IMR-90 (cell line): Measurements from ENCODE around the gene OR52E6. TPM values are rescaled to one million over a fixed set of nuclear protein-coding genes. Genes with fewer than 3 reads are reported as not detected.

Source experiments
- ATAC-seq: fragments of 200-7000 bp; cut with Tn5 transposase; 2 replicates; pipeline ENCODE4 v1.9.1; 2020; ENCODE audit warnings: low read depth, mild to moderate bottlenecking, moderate library complexity
- BruUV-seq: library from RNA; stranded (reverse); fragments of 400-500 nt; replicated peaks from 2 replicates; lab custom pipeline; 2021; lab: Mats Ljungman, UMichigan
- CTCF ChIA-PET: fragments of 300-600 bp; formaldehyde crosslinking; extraction: SDS; loops from one replicate; lab custom pipeline; 2021; ENCODE audit warnings: antibody characterized with exemption; lab: Yijun Ruan, JAX
- POLR2A ChIA-PET: fragments of 300-600 bp; sonication (Branson Sonifier 250); formaldehyde crosslinking; loops from one replicate; lab custom pipeline; 2022; ENCODE audit warnings: antibody characterized with exemption; ENCODE audit not compliant: unreplicated experiment; lab: Charles Lee
- DNase-seq: peaks from one replicate; pipeline ENCODE4 v3.0.0; 2013
- H2AFZ ChIP-seq: replicated peaks from 2 replicates; pipeline ENCODE3; 2013; ENCODE audit warnings: low read length, mild to moderate bottlenecking; ENCODE audit not compliant: poor library complexity
- H2AK5ac ChIP-seq: 2 replicates; pipeline ENCODE4 v1.6.1; 2013; ENCODE audit warnings: low read depth, low read length, inconsistent platforms
- H2AK9ac ChIP-seq: replicated peaks from 2 replicates; pipeline ENCODE3; 2013; ENCODE audit warnings: mild to moderate bottlenecking, low read depth, low read length, moderate library complexity; ENCODE audit not compliant: poor library complexity
- H2BK120ac ChIP-seq: 2 replicates; pipeline ENCODE4 v1.6.1; 2013; ENCODE audit warnings: low read depth, low read length, inconsistent platforms
- H2BK15ac ChIP-seq: 3 replicates; pipeline ENCODE4 v1.6.1; 2013; ENCODE audit warnings: low read depth, low read length, inconsistent platforms
- H2BK20ac ChIP-seq: 2 replicates; pipeline ENCODE4 v1.6.1; 2013; ENCODE audit warnings: low read depth, mild to moderate bottlenecking, inconsistent platforms, low read length, moderate library complexity
- H2BK5ac ChIP-seq: 2 replicates; pipeline ENCODE4 v1.6.1; 2013; ENCODE audit warnings: mild to moderate bottlenecking, low read depth, low read length, inconsistent platforms; ENCODE audit not compliant: poor library complexity, severe bottlenecking
- H3K14ac ChIP-seq: replicated peaks from 2 replicates; pipeline ENCODE4 v1.6.1; 2013; ENCODE audit warnings: low read depth, low read length, inconsistent platforms
- H3K18ac ChIP-seq: 2 replicates; pipeline ENCODE4 v1.6.1; 2013; ENCODE audit warnings: low read depth, low read length, control low read depth
- H3K23ac ChIP-seq: 2 replicates; pipeline ENCODE4 v1.6.1; 2013; ENCODE audit warnings: low read depth, low read length, inconsistent platforms
- H3K27ac ChIP-seq: 2 replicates; pipeline ENCODE4 v1.5.1; 2013; ENCODE audit warnings: mild to moderate bottlenecking, control low read depth, low read length; ENCODE audit not compliant: insufficient read depth
- H3K27me3 ChIP-seq: 2 replicates; pipeline ENCODE4 v1.6.1; 2013; ENCODE audit warnings: low read length; ENCODE audit not compliant: control insufficient read depth, insufficient read depth
- H3K36me3 ChIP-seq: 2 replicates; pipeline ENCODE4 v1.6.1; 2013; ENCODE audit warnings: low read length, mixed read lengths; ENCODE audit not compliant: control insufficient read depth, insufficient read depth
- H3K4ac ChIP-seq: 2 replicates; pipeline ENCODE4 v1.6.1; 2013; ENCODE audit warnings: low read depth, low read length, inconsistent platforms
- H3K4me1 ChIP-seq: 2 replicates; pipeline ENCODE4 v1.6.1; 2013; ENCODE audit warnings: low read length, mixed read lengths; ENCODE audit not compliant: control insufficient read depth, insufficient read depth
- H3K4me2 ChIP-seq: 2 replicates; pipeline ENCODE4 v1.6.1; 2013; ENCODE audit warnings: low read depth, mild to moderate bottlenecking, control low read depth, low read length, moderate library complexity
- H3K4me3 ChIP-seq: 2 replicates; pipeline ENCODE4 v1.5.1; 2013; ENCODE audit warnings: low read depth, mild to moderate bottlenecking, control low read depth, low read length, moderate library complexity; ENCODE audit not compliant: insufficient read depth
- H3K56ac ChIP-seq: 2 replicates; pipeline ENCODE4 v1.6.1; 2013; ENCODE audit warnings: low read length, inconsistent platforms; ENCODE audit not compliant: insufficient read depth; ENCODE audit errors: extremely low read depth
- H3K79me1 ChIP-seq, 2 experiments: 2 replicates each; pipeline ENCODE4 v1.6.1; 2013; ENCODE audit warnings: low read length in 2 of 2, inconsistent platforms in 1 of 2, low read depth in 1 of 2
- H3K9ac ChIP-seq: 2 replicates; pipeline ENCODE4 v1.6.1; 2013; ENCODE audit warnings: low read depth, low read length, control low read depth
- H3K9me1 ChIP-seq: 2 replicates; pipeline ENCODE4 v1.6.1; 2013; ENCODE audit warnings: low read length, inconsistent platforms; ENCODE audit not compliant: insufficient read depth
- H3K9me3 ChIP-seq: 2 replicates; pipeline ENCODE4 v1.6.1; 2013; ENCODE audit warnings: low read length; ENCODE audit not compliant: control insufficient read depth, insufficient read depth
- H4K20me1 ChIP-seq: 2 replicates; pipeline ENCODE4 v1.6.1; 2013; ENCODE audit warnings: low read length, inconsistent platforms; ENCODE audit not compliant: insufficient read depth
- H4K5ac ChIP-seq: 2 replicates; pipeline ENCODE4 v1.6.1; 2013; ENCODE audit warnings: mild to moderate bottlenecking, low read depth, low read length, control low read depth
- H4K8ac ChIP-seq, 2 experiments: 2 replicates each; pipeline ENCODE4 v1.6.1; 2013; ENCODE audit warnings: low read depth in 2 of 2, low read length in 2 of 2, control low read depth in 1 of 2, inconsistent platforms in 1 of 2
- H4K91ac ChIP-seq: 2 replicates; pipeline ENCODE4 v1.6.1; 2013; ENCODE audit warnings: low read depth, low read length, inconsistent platforms; ENCODE audit not compliant: insufficient read depth
- BHLHE40 ChIP-seq: fragments of 150-350 bp; IDR thresholded peaks from 2 replicates; pipeline ENCODE4 v1.6.1; 2016; ENCODE audit warnings: mild to moderate bottlenecking, low read depth, low read length
- CHD1 ChIP-seq: IDR thresholded peaks from 2 replicates; pipeline ENCODE4 v1.6.1; 2012; ENCODE audit warnings: low read depth, low read length, improper control_type of control experiment
- CTCF ChIP-seq: conservative IDR thresholded peaks from 2 replicates; pipeline ENCODE4 v1.5.1; 2012; ENCODE audit warnings: mild to moderate bottlenecking, low read depth, low read length, improper control_type of control experiment
- FOS ChIP-seq: fragments of 150-350 bp; IDR thresholded peaks from 2 replicates; pipeline ENCODE4 v1.6.1; 2016; ENCODE audit warnings: low read depth, low read length
- MAFK ChIP-seq: IDR thresholded peaks from 2 replicates; pipeline ENCODE4 v1.6.1; 2012; ENCODE audit warnings: low read depth, low read length, improper control_type of control experiment
- MXI1 ChIP-seq: IDR thresholded peaks from 2 replicates; pipeline ENCODE4 v1.6.1; 2012; ENCODE audit warnings: low read depth, mild to moderate bottlenecking, low read length, moderate library complexity, borderline replicate concordance
- POLR2A ChIP-seq: IDR thresholded peaks from 2 replicates; pipeline ENCODE4 v1.6.1; 2012; ENCODE audit warnings: mild to moderate bottlenecking, low read depth, low read length
- RAD21 ChIP-seq: IDR thresholded peaks from 2 replicates; pipeline ENCODE4 v1.6.1; 2012; ENCODE audit warnings: low read length, improper control_type of control experiment
- RCOR1 ChIP-seq: IDR thresholded peaks from 2 replicates; pipeline ENCODE4 v1.6.1; 2012; ENCODE audit warnings: mild to moderate bottlenecking, low read length, improper control_type of control experiment; ENCODE audit not compliant: insufficient replicate concordance
- RFX5 ChIP-seq: IDR thresholded peaks from 2 replicates; pipeline ENCODE4 v1.8.0; 2012; ENCODE audit warnings: low read depth, mild to moderate bottlenecking, low read length, moderate library complexity
- SMC3 ChIP-seq: fragments of 150-350 bp; IDR thresholded peaks from 2 replicates; pipeline ENCODE4 v1.6.1; 2016; ENCODE audit warnings: low read depth, mild to moderate bottlenecking, antibody characterized with exemption, low read length, moderate library complexity
- WGBS, 2 experiments: methylation state at CpG; one replicate each; pipeline versions ENCODE4 v1.1.5 to v1.1.7; 2013; ENCODE audit warnings: missing lambda C conversion rate in 2 of 2; ENCODE audit not compliant: insufficient read length in 1 of 2; ENCODE audit errors: extremely low coverage in 2 of 2; 5-methylcytosine and 5-hydroxymethylcytosine counted together
- dilution Hi-C: fragments of 300-500 bp; cut with HindIII; formaldehyde crosslinking; loops from one replicate; pipeline ENCODE4 v1.14.3; 2018; ENCODE audit warnings: low sequenced_read_pairs; ENCODE audit not compliant: unreplicated experiment
- in situ Hi-C: fragments of 300-500 bp; cut with MboI; formaldehyde crosslinking; loops from 3 replicates; pipeline ENCODE4 v1.14.3; 2019; ENCODE audit warnings: low sequenced_read_pairs, inconsistent platforms, mixed read lengths
- intact Hi-C: fragments of 100-400 bp; cut with micrococcal nuclease; formaldehyde crosslinking; loops from 2 replicates; pipeline ENCODE4 v1.10.0; 2022
- polyA plus RNA-seq, 3 experiments: library from polyadenylated mRNA; depleted of rRNA; stranded (reverse); fragments of >200 nt; gene quantifications; 2 replicates each; pipeline ENCODE4 v1.2.3, GENCODE V29; 2012; ENCODE audit warnings: low replicate concordance in 1 of 3
- total RNA-seq: library from RNA; depleted of rRNA; stranded (reverse); fragments of >200 nt; gene quantifications from 2 replicates; pipeline ENCODE4 v1.2.3, GENCODE V29; 2012
- TF ChIP-seq, protein P1 (sequence below): fragments of 150-350 bp; IDR thresholded peaks from 2 replicates; pipeline ENCODE4 v1.6.1; 2017; ENCODE audit warnings: mild to moderate bottlenecking, antibody characterized with exemption, low read length, low read depth

OR52E6 gene
- total and polyA plus RNA-seq, 2 of the 4 experiments (the other 2 are of a cell fraction): not detected

DNA sequence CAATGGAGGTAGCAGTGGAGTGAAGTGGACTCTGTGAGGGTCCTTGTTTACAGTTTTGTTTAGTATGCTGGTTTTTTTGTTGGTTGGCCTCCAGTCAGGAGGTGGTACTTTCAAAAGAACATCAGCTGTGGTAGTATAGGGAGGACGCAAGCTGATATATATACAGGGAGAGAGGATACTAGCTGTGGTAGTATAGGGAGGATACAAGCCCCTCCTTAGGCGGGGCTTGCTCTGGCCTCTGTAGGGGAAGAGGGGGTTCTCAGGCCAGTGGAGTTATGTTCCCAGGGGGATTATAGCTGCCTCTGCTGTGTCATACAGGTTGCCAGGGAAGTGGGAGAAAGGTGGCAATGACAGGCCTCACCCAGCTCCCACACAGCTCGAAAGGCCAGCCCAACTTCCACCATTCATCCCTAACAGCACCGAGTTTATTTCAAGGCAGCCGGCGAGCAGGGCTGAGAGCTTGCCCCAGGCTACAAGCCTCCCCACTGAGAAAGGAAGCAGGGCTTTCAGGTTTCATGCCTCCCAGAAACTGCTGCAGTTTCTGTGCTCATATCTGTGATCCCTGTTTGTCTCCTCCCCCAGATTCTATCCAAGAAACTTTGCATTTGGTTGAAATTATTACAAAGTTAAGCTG, 10.4 kb downstream of the OR52E6 start:
- H3K4me2 ChIP-seq: no peak overlapping the region
- no peak overlapping the region for H3K18ac ChIP-seq
- no peak overlapping the region for H3K9ac ChIP-seq
- H3K9me1 ChIP-seq: no peaks in the 10 kb centered on the region
- H2BK120ac ChIP-seq: no peak overlapping the region
- dilution Hi-C loops: no loop called here
- in situ Hi-C loops: no loop called here
- no peaks in the 10 kb centered on the region for H3K9me3 ChIP-seq
- no CpG with 5 or more reads among the region's 6 CpGs for WGBS, 2 experiments
- H3K14ac ChIP-seq: no peak overlapping the region
- intact Hi-C loops: no loop called here
- DNase-seq (no peak), ATAC-seq (no peak)
- H2BK20ac ChIP-seq: no peak overlapping the region
- no peak overlapping the region for H2BK5ac ChIP-seq
- no peaks in the 10 kb centered on the region for H3K36me3 ChIP-seq
- no peak overlapping the region for H3K56ac ChIP-seq
- no peak overlapping the region for H4K91ac ChIP-seq
- H2AK5ac ChIP-seq: no peak overlapping the region
- no TSS peak for BruUV-seq
- H3K4me1 ChIP-seq: no peaks in the 10 kb centered on the region
- no peak overlapping the region for H3K4me3 ChIP-seq
- CTCF ChIA-PET: no interaction called here
- POLR2A ChIA-PET: no interaction called here
- H4K5ac ChIP-seq: no peak overlapping the region
- H3K23ac ChIP-seq: no peak overlapping the region
- no peak overlapping the region for H2AFZ ChIP-seq
- H2AK9ac ChIP-seq: no peak overlapping the region
- H2BK15ac ChIP-seq: no peak overlapping the region
- no peak overlapping the region for H3K27ac ChIP-seq
- TF ChIP-seq RFX5 (no peak), FOS (no peak), BHLHE40 (no peak), POLR2A (no peak), CHD1 (no peak), SMC3 (no peak), CTCF (no peak), RCOR1 (no peak), MAFK (no peak), RAD21 (no peak), MXI1 (no peak)
- TF ChIP-seq, protein P1, sequence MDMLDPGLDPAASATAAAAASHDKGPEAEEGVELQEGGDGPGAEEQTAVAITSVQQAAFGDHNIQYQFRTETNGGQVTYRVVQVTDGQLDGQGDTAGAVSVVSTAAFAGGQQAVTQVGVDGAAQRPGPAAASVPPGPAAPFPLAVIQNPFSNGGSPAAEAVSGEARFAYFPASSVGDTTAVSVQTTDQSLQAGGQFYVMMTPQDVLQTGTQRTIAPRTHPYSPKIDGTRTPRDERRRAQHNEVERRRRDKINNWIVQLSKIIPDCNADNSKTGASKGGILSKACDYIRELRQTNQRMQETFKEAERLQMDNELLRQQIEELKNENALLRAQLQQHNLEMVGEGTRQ: no peak
- H3K27me3 ChIP-seq: no peaks in the 10 kb centered on the region
- no peaks in the 10 kb centered on the region for H3K79me1 ChIP-seq
- no peak overlapping the region for H3K4ac ChIP-seq
- H4K8ac ChIP-seq: no peak overlapping the region
- H4K20me1 ChIP-seq: no peaks in the 10 kb centered on the region
